ENCODE measurements around the gene ABCG4. TPM values are rescaled to one million over a fixed set of nuclear protein-coding genes. Genes with fewer than 3 reads are reported as not detected.

Gene ABCG4
- total and polyA plus RNA-seq, 9 of the 15 experiments (the other 6 are each of a cell fraction or from before 2014, with no cell fraction given) = 0.03 to 0.11 (median 0.07) TPM; not detected in 4

DNA sequence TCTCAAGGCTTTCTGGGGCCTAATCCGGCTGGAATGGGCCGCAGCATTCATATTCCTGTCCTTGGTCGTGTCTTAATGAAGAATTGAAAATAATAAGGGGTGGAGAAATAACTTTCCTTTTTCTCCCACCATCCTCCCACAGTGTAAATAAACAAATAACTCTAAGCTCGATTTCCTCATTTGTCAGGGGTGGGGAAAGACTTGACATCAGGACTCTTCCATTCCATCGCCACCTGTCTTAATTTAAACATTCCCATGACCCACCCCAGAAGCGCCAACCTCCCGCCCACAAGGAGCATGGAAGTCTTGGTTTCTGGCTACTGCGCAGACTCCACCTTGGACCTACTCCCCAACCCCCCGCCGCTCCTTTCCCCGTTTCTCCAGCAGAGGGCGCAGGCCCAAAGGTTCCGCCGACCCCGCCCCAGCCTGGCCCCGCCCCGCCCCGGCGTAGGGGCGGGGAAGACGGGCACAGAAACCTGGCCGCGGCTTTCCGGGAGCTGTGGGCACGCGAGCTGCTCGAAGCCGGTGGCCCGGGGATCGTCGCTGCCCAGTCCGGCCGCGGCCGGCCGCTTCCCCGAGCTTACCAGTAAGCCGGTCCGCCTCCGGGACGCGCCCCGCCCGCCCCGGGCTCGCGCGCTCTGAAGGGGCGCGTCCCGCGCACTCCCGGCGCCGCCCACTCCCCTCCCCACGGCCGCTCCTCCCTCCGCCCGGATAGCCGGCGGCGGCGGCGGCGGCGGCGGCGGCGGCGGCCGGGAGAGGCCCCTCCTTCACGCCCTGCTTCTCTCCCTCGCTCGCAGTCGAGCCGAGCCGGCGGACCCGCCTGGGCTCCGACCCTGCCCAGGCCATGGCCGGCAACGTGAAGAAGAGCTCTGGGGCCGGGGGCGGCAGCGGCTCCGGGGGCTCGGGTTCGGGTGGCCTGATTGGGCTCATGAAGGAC, 57.0 kb downstream of the ABCG4 start, which contains the start of gene CBL (continued):
- TF ChIP-seq TSC22D4 (tag; IDR thresholded peaks at IDR 0.05) = no peak
- peak; percentile 57 for TF ChIP-seq SMC3 (conservative IDR thresholded peaks at IDR 0.05; ENCODE audit: insufficient read depth, low read depth, low read length)
- TF ChIP-seq BDP1 (IDR thresholded peaks at IDR 0.05; ENCODE audit: insufficient read depth, insufficient read length) = no peak
- no peak for TF ChIP-seq GTF2E2 (tag; IDR thresholded peaks at IDR 0.05)
- TF ChIP-seq FOXA1 (IDR thresholded peaks at IDR 0.05; ENCODE audit: borderline replicate concordance) = no peak
- TF ChIP-seq COPS2 (conservative IDR thresholded peaks at IDR 0.05) = no peak
- TF ChIP-seq, protein P1, sequence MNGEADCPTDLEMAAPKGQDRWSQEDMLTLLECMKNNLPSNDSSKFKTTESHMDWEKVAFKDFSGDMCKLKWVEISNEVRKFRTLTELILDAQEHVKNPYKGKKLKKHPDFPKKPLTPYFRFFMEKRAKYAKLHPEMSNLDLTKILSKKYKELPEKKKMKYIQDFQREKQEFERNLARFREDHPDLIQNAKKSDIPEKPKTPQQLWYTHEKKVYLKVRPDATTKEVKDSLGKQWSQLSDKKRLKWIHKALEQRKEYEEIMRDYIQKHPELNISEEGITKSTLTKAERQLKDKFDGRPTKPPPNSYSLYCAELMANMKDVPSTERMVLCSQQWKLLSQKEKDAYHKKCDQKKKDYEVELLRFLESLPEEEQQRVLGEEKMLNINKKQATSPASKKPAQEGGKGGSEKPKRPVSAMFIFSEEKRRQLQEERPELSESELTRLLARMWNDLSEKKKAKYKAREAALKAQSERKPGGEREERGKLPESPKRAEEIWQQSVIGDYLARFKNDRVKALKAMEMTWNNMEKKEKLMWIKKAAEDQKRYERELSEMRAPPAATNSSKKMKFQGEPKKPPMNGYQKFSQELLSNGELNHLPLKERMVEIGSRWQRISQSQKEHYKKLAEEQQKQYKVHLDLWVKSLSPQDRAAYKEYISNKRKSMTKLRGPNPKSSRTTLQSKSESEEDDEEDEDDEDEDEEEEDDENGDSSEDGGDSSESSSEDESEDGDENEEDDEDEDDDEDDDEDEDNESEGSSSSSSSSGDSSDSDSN (IDR thresholded peaks at IDR 0.05; ENCODE audit: borderline replicate concordance in 1 of 2, low read depth in 2 of 2, low read length in 2 of 2) = 0 out of 4 replicates have a peak, but pooled peaks of 1 of the 2 experiments have one; percentile 22
- TF ChIP-seq, protein P2, sequence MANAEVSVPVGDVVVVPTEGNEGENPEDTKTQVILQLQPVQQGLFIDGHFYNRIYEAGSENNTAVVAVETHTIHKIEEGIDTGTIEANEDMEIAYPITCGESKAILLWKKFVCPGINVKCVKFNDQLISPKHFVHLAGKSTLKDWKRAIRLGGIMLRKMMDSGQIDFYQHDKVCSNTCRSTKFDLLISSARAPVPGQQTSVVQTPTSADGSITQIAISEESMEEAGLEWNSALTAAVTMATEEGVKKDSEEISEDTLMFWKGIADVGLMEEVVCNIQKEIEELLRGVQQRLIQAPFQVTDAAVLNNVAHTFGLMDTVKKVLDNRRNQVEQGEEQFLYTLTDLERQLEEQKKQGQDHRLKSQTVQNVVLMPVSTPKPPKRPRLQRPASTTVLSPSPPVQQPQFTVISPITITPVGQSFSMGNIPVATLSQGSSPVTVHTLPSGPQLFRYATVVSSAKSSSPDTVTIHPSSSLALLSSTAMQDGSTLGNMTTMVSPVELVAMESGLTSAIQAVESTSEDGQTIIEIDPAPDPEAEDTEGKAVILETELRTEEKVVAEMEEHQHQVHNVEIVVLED (CRISPR knock-in tag; IDR thresholded peaks at IDR 0.05) = peak; percentile 34; the same call in 1 of the 2 replicates
- TF ChIP-seq, protein P3, sequence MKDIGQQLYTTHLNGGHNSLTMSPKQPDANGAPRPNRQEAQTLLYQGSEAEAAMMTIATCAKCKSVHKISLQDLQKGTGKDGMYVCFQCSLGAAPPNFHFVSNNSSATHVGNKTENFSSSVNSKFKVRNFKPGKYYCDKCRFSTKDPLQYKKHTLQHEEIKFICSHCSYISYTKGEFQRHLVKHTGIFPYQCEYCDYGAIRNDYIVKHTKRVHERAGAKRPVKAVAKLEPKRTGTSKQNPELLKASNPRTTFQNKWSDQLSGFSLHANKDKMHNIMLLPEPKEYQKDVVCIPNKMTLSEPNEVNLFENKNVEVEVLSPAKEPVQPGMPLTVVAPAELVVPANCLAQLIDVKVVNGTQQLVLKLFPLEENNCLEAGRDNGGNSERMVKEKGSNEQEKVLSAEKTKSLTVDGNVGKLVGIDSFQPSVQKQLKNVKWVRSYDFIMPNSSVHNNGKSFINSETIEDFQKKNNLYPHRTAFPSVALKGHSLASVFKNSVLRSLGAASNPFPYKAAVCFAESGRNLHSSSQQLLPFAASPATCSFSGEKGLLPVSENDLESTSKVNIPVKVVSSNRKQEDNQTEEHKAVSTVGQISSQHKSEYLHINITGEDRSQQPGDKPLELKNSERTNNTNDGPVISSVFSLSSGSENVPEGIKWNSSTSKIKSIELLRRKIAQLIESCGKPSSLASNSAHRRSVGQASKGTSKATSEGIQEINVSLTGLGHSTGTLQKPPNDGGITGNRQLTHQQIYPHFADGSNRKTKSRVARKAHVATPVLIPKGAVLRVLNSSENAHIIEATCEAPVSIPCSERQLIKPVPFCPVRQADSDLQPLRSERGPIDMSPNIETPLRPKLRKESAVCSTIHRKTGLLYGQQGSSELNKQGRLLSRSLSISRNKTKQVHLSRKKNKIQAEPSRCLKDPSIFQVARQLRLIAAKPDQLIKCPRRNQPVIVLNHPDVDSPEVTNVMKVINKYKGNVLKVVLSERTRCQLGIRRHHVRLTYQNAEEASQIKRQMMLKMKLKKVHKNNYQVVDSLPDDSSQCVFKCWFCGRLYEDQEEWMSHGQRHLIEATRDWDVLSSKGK (CRISPR knock-in tag; IDR thresholded peaks at IDR 0.05) = no peak
- peak; percentile 26; the same call in 1 of the 2 replicates for TF ChIP-seq NR2C1 (IDR thresholded peaks at IDR 0.05)
- TF ChIP-seq NR2C1 (tag; IDR thresholded peaks at IDR 0.05) = no peak
- no peak for TF ChIP-seq NR2C2 (CRISPR knock-in tag; IDR thresholded peaks at IDR 0.05)
- TF ChIP-seq NR2C2 (tag; IDR thresholded peaks at IDR 0.05) = no peak; the same call in 1 of the 2 replicates
- peak; percentile 64 for TF ChIP-seq L3MBTL2 (IDR thresholded peaks at IDR 0.05)
- peak; percentile 77 for TF ChIP-seq ZFX (CRISPR knock-in tag; IDR thresholded peaks at IDR 0.05)
- peak in 1 of 3 experiments; percentile 79 for TF ChIP-seq YY1 (IDR thresholded peaks at IDR 0.05; ENCODE audit: borderline replicate concordance in 1 of 3, control insufficient read depth in 1 of 3, extremely low read depth in 1 of 3, insufficient read depth in 3 of 3, insufficient read length in 1 of 3, insufficient replicate concordance in 2 of 3, low read depth in 1 of 3, low read length in 2 of 3)
